ENCODE results near the gene PHACTR4.

PHACTR4 gene

DNA sequence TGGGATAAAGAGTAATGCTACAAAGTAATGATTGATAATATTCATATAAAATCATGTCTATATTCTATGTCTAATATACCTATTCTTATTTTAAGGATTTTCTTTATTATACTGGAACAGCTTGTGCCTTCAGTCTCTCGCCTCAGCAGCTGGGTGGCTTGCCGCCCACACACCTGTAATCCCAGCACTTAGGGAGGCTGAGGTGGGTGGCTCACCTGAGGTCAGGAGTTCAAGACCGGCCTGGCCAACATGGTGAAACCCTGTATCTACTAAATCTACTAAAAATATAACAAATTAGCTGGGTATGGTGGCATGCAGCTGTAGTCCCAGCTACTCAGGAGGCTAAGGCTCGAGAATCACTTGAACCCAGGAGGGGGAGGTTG, 175.7 kb downstream of the PHACTR4 start:
- TF ChIP-seq, protein P1, sequence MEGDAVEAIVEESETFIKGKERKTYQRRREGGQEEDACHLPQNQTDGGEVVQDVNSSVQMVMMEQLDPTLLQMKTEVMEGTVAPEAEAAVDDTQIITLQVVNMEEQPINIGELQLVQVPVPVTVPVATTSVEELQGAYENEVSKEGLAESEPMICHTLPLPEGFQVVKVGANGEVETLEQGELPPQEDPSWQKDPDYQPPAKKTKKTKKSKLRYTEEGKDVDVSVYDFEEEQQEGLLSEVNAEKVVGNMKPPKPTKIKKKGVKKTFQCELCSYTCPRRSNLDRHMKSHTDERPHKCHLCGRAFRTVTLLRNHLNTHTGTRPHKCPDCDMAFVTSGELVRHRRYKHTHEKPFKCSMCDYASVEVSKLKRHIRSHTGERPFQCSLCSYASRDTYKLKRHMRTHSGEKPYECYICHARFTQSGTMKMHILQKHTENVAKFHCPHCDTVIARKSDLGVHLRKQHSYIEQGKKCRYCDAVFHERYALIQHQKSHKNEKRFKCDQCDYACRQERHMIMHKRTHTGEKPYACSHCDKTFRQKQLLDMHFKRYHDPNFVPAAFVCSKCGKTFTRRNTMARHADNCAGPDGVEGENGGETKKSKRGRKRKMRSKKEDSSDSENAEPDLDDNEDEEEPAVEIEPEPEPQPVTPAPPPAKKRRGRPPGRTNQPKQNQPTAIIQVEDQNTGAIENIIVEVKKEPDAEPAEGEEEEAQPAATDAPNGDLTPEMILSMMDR (conservative IDR thresholded peaks at IDR 0.05) = no peak

DNA sequence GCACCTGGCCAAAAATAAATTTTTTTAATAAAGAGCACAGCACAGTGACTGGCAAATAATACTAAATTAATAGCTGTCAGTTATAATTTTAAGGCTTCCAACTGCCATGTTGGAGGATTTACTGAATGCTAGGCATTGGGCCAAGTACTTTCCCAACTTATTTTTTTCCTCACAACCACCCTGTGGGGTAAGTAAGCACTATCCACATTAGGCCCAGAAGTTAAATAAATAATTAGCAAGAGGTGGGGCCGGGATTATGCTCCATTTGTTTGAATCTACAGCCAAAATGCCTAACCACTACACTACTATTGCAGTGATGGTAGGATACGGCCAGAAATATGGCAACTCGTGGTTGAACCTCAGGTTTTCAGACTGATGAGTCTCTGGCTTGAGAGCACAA, 178.8 kb downstream of the PHACTR4 start:
- no peak overlapping the region for H3K27ac ChIP-seq
- TF ChIP-seq, protein P1 (conservative IDR thresholded peaks at IDR 0.05) = no peak

More for the DNA sequence above, 175.7 kb downstream of the PHACTR4 start:
- H3K27ac ChIP-seq = no peak overlapping the region

Measured in VCaP (cell line).